Adrenal gland (tissue), 12 donors: ENCODE measurements around the gene MICU2. TPM values are rescaled to one million over a fixed set of nuclear protein-coding genes. Genes with fewer than 3 reads are reported as not detected.

Experiments used
- DNase-seq, 7 donors: peaks; one replicate each; pipeline ENCODE4 v3.0.0-alpha.2; 2019 to 2020
- H3K27ac ChIP-seq, 5 donors: fragments of 200-600 bp; sonication (generic) in 4 of 5; 1 replicate in 3 of 5; 2 replicates in 2 of 5; pipeline versions ENCODE4 v1.5.1 to v1.8.0; 2016 to 2020; ENCODE audit warnings: mild to moderate bottlenecking in 1 of 5
- H3K27me3 ChIP-seq: fragments of 200-600 bp; 2 replicates; pipeline ENCODE4 v1.8.0; 2021
- H3K36me3 ChIP-seq, 2 donors: fragments of 200-600 bp; replicated peaks in 1 of 2; 1 replicate in 1 of 2; 2 replicates in 1 of 2; pipeline versions ENCODE4 v1.5.1 to v1.8.0; 2018 to 2022
- H3K4me1 ChIP-seq, 2 donors: fragments of 200-600 bp; replicated peaks in 1 of 2; 1 replicate in 1 of 2; 2 replicates in 1 of 2; pipeline versions ENCODE4 v1.5.1 to v1.8.0; 2018 to 2021
- H3K4me3 ChIP-seq, 4 donors: fragments of 200-600 bp; sonication (generic) in 3 of 4; one replicate each; pipeline ENCODE4 v1.5.1; 2016 to 2018
- H3K9me3 ChIP-seq, 3 donors: fragments of 200-600 bp; sonication (generic) in 1 of 3; replicated peaks in 1 of 3; 1 replicate in 2 of 3; 2 replicates in 1 of 3; pipeline versions ENCODE4 v1.5.1 to v1.8.0; 2016 to 2021
- POLR2A ChIP-seq, 2 donors: fragments of 450-650 bp; IDR thresholded peaks; one replicate each; pipeline ENCODE4 v1.6.1; 2017; ENCODE audit warnings: antibody characterized with exemption in 2 of 2, mild to moderate bottlenecking in 2 of 2, moderate library complexity in 1 of 2
- WGBS, 4 donors: extraction: QIAGEN DNeasy Blood & Tissue Kit in 2 of 4; methylation state at CpG; one replicate each; pipeline versions ENCODE4 v1.1.5 to v1.1.7; 2013 to 2017; 5-methylcytosine and 5-hydroxymethylcytosine counted together
- intact Hi-C, 2 donors: fragments of 100-400 bp; cut with DNase I; formaldehyde crosslinking; loops; one replicate each; pipeline versions ENCODE4 v1.14.1 to v1.15.0; 2022 to 2023
- polyA plus RNA-seq, 3 donors: library from polyadenylated mRNA; stranded (reverse); fragments of 200-250 nt in 2 of 3; fragments of 350-450 nt in 1 of 3; fragmentation: Illumina TruSeq in 1 of 3; extraction: RNeasy Lipid Tissue Mini Kit (QIAGEN cat#74804) in 1 of 3; gene quantifications; one replicate each; pipeline ENCODE4 v1.2.3, GENCODE V29; 2013 to 2014
- total RNA-seq, 9 donors: library from RNA; depleted of rRNA in 4 of 9; stranded (reverse); fragments of >200 nt in 4 of 9; fragments of 120-200 nt in 1 of 9; fragmentation: NEBNext Ultra II Directional in 1 of 9; extraction: Animal tissue kit (Norgen Biotek cat#: 25700) in 1 of 9; gene quantifications; one replicate each; pipeline versions ENCODE4 v1.1.0 to v1.2.4, GENCODE V29; 2013 to 2023
- TF ChIP-seq, protein P1 (sequence below), 6 experiments: fragments of 450-650 bp in 4 of 6; fragments of 200-600 bp in 2 of 6; sonication (generic) in 1 of 6; IDR thresholded peaks; 1 replicate in 5 of 6; 2 replicates in 1 of 6; pipeline versions ENCODE4 v1.5.1 to v1.8.0; 2016 to 2021; ENCODE audit warnings: antibody characterized with exemption in 6 of 6, mild to moderate bottlenecking in 2 of 6, moderate library complexity in 1 of 6
- donor health status: healthy with polysubstance abuse.
- donor health status: Bipolar disorder and iron deficiency.
- donor health status: DM: yes; HTN: yes; CAD: no.
- donor health status: DM: no; HTN: no; CAD: no.
- donor health status: DM: no; HTN: no; CAD: no.
- donor health status: DM: yes; HTN: yes; CAD: no.

MICU2 gene
- total and polyA plus RNA-seq, 12 donors = 39.7 to 157 (median 59.7) TPM

DNA sequence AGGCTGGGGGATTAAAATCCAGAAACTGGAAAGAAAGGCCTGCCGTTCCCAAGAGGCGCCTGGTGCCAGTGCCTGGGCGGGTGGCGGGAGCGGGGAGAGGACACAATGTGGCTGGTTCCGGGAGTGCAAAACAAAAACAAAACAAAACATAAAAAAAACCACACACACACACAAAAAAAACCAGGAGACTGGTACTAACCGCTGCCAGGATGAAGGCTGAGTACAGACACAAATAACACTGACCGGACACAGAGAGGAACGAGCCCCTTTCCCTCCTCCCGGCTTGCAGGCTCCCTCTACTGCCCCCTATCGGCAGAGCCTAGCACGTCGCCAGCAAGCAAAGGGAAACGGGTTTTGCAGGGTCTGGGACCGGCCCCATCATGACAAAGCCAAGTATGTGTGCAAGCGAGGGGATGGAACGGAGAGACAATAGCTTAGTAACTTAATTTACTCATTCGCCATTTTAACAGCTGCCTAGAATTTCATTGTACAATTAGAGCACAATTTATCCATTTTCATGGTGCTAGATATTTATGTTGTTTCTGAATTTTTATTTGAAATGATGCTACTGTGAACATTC lies 127.0 kb downstream of the MICU2 start:
- intact Hi-C loops = loop anchor here (5.0 to 10.0 kb wide), 3 partner anchors 180 to 540 kb away; no protein-coding TSS in a partner anchor
- no peaks in the 10 kb centered on the region for H3K36me3 ChIP-seq
- peak; percentile 81 to 93 (median 87) for DNase-seq
- 1 to 2% (median 2%) methylated on average over 18 of the region's 18 CpGs for WGBS, 4 donors
- peaks cover 0 to 8% of the 10 kb centered on the region in 2 donors for H3K4me1 ChIP-seq
- no peaks in the 10 kb centered on the region for H3K9me3 ChIP-seq
- peak overlapping the region in 3 of 4 donors; percentile 6 to 56 (median 28) for H3K4me3 ChIP-seq
- no peaks in the 10 kb centered on the region for H3K27me3 ChIP-seq
- peak overlapping the region in 1 of 5 donors; percentile 40 for H3K27ac ChIP-seq
- TF ChIP-seq, protein P1, sequence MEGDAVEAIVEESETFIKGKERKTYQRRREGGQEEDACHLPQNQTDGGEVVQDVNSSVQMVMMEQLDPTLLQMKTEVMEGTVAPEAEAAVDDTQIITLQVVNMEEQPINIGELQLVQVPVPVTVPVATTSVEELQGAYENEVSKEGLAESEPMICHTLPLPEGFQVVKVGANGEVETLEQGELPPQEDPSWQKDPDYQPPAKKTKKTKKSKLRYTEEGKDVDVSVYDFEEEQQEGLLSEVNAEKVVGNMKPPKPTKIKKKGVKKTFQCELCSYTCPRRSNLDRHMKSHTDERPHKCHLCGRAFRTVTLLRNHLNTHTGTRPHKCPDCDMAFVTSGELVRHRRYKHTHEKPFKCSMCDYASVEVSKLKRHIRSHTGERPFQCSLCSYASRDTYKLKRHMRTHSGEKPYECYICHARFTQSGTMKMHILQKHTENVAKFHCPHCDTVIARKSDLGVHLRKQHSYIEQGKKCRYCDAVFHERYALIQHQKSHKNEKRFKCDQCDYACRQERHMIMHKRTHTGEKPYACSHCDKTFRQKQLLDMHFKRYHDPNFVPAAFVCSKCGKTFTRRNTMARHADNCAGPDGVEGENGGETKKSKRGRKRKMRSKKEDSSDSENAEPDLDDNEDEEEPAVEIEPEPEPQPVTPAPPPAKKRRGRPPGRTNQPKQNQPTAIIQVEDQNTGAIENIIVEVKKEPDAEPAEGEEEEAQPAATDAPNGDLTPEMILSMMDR (IDR thresholded peaks at IDR 0.05) = peak in 5 of 6 experiments; percentile 89 to 99 (median 96)
- no peak for TF ChIP-seq POLR2A (IDR thresholded peaks at IDR 0.05)

DNA sequence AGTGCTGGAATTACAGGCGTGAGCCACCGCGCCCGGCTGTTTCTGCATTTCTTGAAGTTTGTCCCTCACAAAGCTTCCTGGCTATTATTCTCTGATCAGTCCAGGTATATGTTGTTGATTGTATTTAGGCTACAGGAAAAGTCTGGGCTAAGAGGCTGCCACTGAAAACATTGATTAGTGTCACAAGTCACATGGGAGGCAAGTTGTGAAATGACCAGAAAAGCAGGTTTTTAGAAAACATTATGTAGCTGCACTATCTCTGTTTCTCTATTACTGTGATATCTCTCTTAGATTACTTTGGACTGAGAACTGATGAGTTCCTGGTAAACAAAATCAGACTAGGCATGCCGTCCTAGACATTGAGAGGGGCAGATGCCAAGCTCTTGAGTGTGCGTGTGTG lies 128.9 kb downstream of the MICU2 start:
- no peak overlapping the region for H3K27ac ChIP-seq
- no peak for DNase-seq
- H3K4me3 ChIP-seq = no peak overlapping the region
- peaks cover 0 to 5% (median 0%) of the 10 kb centered on the region in 3 donors for H3K9me3 ChIP-seq
- H3K36me3 ChIP-seq = no peaks in the 10 kb centered on the region
- peaks cover 0 to 8% of the 10 kb centered on the region in 2 donors for H3K4me1 ChIP-seq
- WGBS, 4 donors = 62 to 76% (median 73%) methylated on average over 6 of the region's 6 CpGs
- no peaks in the 10 kb centered on the region for H3K27me3 ChIP-seq
- intact Hi-C loops = loop anchor here (5.0 to 10.0 kb wide), 3 partner anchors 178 to 538 kb away; no protein-coding TSS in a partner anchor
- TF ChIP-seq, protein P1 (IDR thresholded peaks at IDR 0.05) = no peak
- no peak for TF ChIP-seq POLR2A (IDR thresholded peaks at IDR 0.05)

DNA sequence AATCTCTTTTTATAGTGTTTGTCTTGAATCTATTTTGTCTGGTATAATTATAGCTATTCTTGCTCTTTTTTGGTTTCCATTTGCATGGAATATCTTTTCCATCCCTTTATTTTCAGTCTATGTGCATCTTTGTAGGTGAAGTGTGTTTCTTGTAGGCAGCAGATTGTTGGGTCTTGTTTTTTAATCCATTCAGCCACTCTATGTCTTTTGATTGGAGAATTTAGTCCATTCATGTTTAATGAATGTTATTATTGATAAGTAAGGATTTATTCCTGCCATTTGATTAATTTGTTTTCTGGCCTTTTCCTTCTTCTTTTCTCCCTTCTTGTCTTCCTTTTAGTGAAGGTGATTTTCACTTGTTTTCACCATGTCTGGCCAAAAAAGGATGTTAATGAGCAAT lies 133.2 kb downstream of the MICU2 start:
- intact Hi-C loops = loop anchor here in 1 of 2 donors (10.0 kb wide), 1 partner anchor 176 kb away; no protein-coding TSS in a partner anchor
- TF ChIP-seq POLR2A (IDR thresholded peaks at IDR 0.05) = no peak
- TF ChIP-seq, protein P1 (IDR thresholded peaks at IDR 0.05) = no peak

DNA sequence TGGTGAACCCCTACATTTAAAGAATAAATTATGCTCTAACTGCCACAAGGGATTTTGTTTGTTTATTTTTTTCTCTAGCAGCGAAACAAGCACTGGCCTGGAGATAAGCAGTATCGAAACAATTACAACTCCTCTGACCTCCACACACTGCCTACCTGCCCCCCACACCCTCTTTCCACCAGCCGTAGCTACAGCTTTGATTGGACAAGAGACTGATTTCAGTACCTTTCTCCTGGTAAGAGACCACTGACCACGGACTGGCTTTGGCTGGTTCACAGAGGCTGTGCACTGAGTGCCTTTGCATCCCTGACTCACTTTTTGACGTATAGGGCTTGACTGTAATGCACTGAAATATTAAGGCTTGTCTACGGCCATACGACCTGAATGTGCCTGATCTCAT lies 137.4 kb downstream of the MICU2 start:
- Histone ChIP-seq H3K4me1 (no peaks in the 10 kb centered on the region), H3K9me3 (peaks cover 0 to 5% (median 0%) of the 10 kb centered on the region in 3 donors), H3K27ac (no peak overlapping the region), H3K4me3 (no peak overlapping the region), H3K36me3 (no peaks in the 10 kb centered on the region), H3K27me3 (no peaks in the 10 kb centered on the region)
- intact Hi-C loops = no loop called here
- TF ChIP-seq, protein P1 (IDR thresholded peaks at IDR 0.05) = no peak
- TF ChIP-seq POLR2A (IDR thresholded peaks at IDR 0.05) = no peak
- 60 to 66% (median 61%) methylated on average over 7 of the region's 7 CpGs for WGBS, 4 donors
- DNase-seq = no peak

More for the DNA sequence above, 133.2 kb downstream of the MICU2 start:
- no peak for DNase-seq
- Histone ChIP-seq H3K27ac (no peak overlapping the region), H3K4me1 (no peaks in the 10 kb centered on the region), H3K9me3 (peaks cover 0 to 5% (median 0%) of the 10 kb centered on the region in 3 donors), H3K36me3 (no peaks in the 10 kb centered on the region), H3K27me3 (no peaks in the 10 kb centered on the region), H3K4me3 (no peak overlapping the region)
